Fibroblast of gingiva (primary cell): ENCODE data around the gene MTX3.
A peak's percentile ranks its signal among the peaks of the same experiment; 100 is the strongest.

Experiments
- DNase-seq: peaks from one replicate; pipeline ENCODE4 v3.0.0-alpha.2; 2011; ENCODE audit warnings: low read depth

Gene MTX3, protein sequence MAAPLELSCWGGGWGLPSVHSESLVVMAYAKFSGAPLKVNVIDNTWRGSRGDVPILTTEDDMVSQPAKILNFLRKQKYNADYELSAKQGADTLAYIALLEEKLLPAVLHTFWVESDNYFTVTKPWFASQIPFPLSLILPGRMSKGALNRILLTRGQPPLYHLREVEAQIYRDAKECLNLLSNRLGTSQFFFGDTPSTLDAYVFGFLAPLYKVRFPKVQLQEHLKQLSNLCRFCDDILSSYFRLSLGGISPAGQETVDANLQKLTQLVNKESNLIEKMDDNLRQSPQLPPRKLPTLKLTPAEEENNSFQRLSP

DNA sequence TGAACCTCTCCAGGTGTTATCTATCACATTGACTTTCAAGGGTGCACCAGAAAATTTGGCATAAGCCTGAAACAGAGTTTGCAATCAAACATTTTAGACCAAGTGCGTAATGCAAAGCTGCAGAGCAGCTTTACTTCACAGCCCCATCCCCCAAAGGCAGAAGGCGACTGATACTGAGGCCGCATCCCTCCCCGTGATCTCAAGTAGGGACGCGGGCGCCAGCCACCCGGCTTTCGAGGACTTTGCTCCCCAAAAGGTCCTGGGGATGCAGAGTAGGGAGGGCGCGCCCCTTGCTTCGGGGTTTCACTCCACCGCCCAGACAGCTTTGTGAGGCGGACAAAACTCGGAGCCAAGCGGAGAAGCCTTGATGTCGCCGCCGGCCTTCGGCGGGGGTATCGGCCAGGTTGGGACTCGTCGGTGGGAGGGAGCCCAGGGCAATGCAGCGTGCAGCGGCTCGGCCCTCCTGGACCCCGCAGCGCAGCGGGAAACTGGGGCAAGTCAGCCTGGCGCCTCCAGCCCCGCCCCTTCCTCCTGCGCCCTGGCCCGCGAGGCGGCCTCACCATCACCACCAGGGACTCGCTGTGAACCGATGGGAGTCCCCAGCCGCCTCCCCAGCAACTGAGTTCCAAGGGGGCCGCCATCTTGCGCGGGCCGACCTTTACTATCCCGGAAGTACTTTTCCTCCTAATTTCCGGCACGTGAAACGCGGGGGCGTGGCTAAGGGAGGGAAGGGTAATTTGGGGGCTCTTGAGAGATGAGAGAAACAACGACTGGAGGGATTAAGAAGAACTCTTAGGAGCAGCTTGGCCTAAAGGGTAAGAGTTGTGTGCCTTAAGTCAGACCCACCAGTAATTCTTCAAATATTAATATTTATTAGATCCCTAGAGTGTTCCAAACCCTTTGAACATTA lies at the start of gene MTX3:
TSS of gene MTX3 (minus strand) at position 665 of the 910 bp plus-strand sequence. CDS start at position 641, 24 bp downstream.
- DNase-seq = peak; percentile 74

DNA sequence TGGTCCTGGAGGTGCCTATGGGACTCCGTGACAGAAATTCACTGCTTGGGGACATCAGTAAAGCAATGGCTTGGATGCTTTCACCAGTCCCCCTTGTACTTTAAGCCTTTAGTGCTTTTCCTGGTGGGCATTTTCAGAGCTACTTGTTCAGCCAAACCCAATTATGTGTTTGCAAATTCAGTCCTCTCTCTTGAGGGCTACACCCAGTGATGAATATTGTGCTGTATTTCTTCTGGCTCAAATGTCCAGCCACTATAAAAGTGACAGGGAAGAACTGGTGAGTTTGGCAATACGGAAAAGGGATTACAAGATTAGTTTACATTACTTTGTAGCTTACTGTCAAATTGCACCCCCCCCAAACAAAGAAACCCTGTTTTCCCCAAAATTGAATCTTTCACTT lies 48.6 kb upstream of the MTX3 start:
- DNase-seq = no peak

DNA sequence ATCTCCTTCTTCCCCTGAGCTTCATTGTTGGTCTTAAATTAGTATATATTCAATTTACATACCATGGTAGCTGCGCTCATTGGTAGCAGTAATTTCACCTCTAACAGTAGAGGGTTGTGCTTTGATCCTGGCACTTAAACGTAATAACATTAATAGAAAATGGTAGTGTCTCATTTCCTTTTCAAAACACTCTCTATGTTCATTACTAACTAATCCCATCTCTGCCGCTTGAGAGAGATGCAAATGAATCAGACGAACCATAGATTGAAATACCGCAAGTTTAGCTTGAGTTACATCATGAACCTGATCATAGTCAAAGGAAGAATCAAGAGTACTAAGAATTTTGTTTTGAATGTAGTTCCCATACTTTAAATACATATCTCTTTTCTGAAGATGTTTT lies 46.3 kb upstream of the MTX3 start:
- DNase-seq = no peak

DNA sequence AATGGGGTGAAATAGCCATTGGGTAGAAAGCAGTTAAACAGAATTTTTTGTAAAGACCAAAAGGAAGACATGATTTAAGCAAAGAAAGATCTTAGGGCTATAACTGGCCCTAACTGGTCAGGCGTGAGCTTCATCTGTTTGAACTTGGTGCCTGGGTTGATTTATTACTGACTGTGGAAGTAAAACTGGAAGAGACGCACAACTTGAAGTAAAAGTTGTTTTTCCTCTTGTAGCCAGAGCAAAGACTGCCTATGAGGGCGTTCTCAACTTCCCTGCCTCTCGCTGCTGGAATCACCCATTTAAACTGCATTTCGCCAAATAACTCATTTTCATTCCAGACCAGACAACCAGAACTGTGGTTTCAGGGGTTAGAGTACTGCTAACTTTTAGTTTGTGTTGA lies 45.6 kb upstream of the MTX3 start:
- no peak for DNase-seq

DNA sequence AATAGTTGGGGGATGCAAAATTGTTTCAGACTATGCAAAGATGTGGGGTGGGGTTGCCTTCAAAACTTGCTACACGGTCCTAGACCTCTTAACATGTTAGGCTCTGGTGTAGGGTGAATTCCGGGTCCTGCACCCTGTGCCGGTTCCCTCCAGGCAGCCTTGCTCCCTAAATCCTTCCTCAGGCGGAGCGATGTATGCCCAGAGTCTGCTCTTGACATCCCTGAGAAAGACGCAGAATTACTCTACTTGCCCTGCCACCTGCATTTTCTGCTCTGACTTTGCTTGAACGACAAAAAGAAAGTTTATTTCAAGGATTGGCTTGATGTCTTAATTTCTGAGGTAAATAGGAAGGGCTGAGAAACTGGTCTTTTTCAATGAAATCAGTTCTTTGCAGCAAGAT lies 44.8 kb upstream of the MTX3 start:
- no peak for DNase-seq

DNA sequence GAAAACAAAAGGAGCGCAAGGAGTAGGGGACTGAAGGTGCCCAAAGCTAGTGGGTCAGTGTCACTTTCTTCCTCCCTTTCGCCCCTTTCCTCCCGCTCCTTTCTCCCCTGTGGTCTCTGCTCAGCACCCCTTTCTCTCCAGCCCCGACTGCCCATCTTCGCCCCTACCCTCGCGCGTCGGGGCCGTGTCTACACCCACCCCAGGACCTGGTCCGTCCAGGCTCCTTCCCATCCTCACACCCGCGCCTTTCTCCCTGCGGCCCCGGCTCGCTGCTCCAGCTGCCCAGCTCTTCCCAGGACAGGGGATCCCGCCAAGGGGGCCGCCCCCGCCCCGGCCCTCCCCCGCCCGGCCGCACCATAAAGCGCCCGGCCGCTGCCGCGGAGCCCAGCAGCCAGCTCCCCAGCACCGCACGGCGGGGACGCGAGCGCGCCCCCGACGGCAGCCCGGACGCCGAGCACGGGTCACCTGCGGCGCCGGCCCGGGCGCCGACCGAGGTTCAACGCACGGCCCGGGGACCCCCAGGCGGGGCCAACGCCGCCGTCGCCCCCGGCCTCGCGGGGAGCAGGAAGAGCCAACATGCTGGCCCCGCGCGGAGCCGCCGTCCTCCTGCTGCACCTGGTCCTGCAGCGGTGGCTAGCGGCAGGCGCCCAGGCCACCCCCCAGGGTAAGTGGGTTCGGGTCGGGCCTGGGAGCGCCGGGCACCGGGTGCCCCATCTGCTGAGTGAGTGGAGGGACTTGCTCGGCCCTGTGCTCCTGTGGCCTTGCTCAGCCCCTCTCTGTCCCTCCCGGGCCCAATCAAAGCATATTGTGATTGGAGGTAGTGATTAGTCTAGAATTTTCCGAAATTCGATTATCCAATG lies 44.1 kb upstream of the MTX3 start, which contains the start of gene THBS4:
TSS of gene THBS4 (plus strand) at position 387 of the 860 bp plus-strand sequence. CDS start at position 577, 190 bp downstream.
- no peak for DNase-seq

DNA sequence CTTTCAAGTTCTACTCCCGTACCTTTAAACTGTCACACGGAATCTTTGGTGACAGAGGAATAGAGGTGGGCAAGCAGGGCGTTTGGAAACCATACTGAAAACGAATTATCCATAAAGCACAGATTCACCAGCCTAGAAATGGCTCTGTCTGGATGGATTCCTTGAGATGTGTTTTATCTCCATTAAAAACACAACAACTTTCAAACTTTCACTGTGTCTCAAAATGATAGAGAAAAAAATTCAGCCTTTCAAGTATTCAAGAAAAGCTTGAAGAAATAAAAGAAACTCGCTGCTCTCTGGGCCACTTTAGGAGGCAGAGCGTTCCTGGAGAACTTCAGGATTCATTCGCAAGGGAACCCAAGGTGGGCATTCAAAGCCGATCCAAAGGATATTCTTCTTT lies 43.5 kb upstream of the MTX3 start:
- no peak for DNase-seq

DNA sequence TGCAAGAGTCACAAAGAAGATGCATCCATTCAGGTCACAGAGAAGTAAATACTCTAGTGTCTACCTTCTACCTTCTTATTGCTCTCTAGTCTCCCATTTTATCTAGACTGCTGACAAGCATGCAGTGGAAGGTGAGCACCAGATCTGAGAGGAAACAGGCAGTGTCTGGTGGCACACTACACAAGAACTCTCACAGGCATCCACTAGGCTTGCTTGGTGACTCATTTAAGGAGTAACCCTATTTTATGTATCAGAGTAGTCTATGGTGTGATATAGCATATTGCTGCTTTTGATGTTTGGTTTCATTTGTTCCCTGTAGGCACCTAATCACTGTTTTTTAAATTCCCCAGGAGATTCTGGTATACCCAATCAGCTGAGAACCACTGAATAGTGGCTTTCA lies 42.5 kb upstream of the MTX3 start:
- DNase-seq = no peak

DNA sequence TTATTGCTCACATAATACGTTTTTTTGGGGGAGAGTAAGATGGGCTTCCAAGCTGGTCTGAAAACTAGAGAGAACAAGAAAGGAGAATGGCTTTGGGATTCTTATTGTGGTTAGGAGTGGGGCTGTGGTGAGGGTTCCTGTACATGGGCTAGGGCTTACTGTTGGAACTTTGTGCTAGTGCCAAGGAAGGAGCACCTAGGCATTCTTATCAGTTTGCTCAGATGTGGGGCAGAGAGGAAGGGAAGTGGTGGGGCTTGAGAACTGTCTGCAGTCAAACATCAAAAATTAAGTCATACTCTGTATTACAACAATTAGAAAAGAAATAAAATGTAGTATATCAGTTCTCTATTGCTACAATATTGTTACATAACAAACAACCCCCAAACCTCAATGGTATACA lies 40.0 kb upstream of the MTX3 start:
- no peak for DNase-seq

DNA sequence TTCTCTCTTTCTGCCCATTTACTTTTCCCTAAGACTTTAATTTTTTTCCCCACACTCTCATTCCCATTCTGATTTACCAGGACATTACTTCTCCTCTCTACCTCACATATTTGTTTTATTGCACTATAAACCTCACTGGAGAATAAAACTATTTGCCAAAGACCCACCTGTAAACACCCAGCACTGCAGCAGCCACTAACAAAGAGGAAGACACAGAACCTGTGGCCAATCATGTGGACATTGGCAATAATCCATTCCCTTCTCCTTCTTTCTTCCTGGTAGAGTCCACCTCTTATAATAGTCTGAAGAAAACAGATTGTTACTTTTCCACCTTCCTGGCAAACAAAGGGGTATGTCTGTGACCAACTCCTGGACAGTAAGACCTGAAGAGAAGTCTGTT lies 35.8 kb upstream of the MTX3 start:
- no peak for DNase-seq

DNA sequence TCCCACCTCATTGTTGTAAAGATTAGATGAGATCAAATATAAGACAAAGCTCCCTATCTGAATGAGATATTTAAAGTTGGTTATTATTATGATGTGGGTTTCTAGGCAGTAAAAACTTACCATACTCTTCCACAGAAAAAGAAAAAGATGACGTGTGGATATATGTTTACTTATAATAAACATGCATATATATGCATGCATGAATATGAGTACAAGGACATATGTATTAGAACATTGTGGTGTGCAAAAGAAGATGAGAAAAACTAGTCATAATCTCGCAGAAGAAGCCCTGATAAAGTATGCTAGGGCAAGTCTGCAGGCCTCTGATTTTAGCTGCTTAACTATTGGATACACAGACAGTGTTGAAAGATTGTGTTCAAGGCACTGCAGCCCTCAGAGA lies 34.0 kb upstream of the MTX3 start:
- no peak for DNase-seq

DNA sequence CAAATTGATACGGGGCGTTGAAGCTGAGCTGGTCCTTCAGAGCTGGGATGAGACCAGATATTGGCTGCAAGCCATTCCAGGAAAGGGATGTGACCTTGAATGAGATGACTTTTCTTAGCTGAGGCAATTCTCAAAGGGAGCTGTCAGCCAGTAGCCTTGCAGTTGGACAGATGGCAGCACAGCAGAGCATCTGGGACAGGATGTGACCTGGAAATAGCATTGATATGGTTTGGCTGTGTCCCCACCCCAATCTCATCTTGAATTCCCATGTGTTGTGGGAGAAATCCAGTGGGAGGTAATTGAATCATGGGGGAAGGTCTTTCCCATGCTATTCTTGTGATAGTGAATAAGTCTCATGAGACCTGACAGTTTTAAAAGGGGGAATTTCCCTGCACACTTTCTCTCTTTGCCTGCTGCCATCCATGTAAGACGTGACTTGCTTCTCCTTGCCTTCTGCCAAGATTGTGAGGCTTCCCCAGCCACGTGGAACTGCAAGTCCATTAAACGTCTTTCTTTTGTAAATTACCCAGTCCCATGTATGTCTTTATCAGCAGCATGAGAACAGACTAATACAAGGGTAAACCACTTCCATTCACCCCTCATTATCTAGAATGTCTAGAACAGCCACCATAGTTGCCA lies 19.8 kb upstream of the MTX3 start:
- DNase-seq = no peak

DNA sequence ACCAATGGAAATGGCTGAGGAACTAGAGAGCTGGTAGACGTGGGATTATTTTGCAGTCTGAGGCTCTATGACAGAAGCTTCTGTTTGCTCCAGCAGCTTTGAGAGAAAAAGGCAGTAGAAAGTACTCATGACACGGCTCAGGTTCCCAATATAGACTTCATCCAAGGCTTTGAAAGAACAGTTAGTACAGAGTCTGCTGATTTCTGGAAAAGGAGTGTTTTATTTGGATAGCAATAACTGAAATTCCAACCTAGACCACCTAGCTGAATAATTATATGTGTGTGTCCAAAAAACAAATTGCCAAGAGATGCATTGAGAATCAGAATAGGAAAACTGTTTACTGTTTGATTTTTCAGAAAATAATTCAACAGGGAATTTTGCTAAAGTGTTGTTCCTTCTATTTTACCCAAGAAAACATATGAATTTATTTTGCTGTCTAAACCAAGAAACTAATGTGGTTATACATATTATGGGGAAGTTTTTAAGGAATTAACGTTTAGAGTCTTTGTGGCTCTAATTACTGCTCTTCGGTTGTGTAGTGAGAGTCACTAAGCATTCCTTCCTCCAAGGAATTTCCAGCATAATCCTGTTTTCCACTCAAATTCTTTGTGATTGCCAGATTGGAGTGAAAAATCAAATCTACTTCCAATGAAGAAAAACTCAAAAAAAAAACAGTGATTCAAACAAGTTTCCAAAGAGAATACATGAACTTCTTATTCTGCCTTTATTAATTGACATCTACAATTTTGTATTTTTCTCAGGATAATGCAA lies 18.1 kb upstream of the MTX3 start:
- DNase-seq = no peak

DNA sequence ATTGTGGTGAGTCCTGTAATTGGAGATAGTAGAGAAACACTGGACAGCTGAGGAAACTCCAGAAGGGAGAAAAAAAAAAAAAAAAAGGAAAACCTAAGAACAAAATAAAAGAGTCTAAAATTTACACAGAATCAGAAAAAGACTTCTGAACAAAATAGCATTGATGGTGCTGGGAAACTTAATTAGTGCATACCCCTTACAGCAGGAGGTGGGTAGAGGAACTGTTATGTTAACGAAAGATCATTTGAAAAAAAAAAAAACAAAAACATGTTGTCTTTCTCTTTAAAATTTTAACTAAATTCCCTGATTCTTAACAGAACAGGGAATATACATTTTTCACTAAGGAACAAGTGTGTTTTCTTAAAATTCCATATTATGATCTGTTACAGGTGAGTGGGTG lies 11.6 kb upstream of the MTX3 start:
- DNase-seq = no peak

DNA sequence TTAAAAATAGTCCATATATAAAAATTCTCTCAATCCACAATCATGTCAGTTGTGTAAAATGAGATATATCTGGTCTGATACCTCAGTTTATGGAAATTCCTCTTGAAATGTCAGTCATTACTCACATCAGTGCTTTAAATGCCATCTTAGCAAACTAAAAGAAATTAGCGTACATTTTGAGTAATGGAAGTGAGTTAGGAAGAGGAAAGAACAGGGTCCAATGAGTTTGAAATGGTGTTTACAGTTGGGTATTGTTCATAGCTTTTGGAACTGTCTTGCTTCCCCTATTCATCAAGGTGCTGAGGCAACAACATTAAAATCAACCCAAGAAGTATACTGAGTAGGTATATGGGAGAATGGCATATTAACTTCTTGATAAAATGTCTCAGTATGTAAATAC lies 8.7 kb upstream of the MTX3 start:
- no peak for DNase-seq

DNA sequence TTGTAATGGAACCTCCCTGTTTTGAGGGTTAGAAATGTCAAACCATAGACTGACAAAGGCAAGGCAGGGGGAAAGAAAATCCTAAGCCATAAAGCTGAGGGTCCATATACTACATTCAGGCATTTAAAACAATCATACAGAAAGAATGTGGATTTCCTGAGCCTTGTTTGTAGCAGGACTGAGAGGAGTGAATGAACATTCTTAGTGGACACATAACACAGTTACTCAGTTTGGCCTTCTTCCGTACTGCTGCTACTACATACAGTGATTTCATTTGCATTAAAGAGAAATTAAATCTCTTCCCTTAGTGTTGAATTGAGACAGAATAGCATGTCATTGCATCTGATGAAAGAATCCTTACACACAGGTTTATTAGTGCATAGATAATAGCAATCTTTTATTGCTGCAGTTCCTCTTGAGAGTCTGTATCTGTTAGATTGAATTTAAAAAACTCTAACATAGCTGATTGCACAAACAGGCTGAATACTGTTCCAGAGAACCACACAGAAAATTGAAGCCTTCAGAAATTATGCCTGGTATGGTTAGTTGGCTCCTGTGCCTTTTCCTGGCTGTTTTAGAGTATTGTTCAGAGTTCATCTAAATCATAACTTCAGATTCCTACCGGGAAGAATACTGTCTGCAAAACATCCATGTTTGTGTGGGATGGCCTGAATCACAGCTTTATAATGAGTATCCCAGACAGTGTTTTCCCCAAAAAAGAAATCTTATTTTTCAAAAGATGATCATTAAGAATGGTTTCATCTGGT lies 2.0 kb upstream of the MTX3 start:
- no peak for DNase-seq

DNA sequence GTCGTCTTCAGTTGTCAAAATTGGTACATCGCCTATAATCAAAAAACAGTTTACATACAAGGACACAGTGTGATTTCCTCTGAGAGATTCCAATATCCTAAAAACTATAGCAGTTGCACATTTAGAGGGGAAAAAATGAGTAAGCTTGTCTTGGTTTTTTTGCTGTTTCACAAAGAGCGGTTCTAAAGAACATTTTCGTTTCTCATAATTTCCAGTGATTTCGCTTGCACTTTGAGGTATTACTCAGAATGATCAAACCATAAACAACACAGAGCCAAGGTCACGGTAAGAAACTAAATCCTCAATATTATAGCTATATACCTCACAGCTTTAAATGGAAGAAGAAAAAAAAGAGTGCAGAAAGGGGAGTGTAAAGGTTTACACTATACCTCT lies 861 bp downstream of the MTX3 start:
- DNase-seq = no peak

DNA sequence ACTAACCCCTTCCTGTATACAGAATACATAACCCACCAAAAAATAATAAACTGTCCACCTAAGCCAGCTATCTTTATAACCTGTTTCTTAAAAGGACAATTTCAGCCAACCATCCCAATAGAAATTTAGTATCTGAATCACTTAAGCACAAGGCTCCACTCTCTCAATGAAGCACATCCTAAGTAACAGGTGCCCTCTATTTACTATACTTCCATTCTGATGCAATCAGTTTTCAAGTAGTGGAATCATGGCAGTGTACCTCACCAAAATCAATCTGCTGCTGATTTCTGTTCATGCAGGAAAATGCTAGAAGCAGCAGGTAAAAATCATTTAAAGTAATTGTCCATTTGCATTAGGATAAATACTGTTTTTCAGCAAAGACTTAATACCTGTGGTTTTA lies 4.8 kb downstream of the MTX3 start:
- DNase-seq = no peak

DNA sequence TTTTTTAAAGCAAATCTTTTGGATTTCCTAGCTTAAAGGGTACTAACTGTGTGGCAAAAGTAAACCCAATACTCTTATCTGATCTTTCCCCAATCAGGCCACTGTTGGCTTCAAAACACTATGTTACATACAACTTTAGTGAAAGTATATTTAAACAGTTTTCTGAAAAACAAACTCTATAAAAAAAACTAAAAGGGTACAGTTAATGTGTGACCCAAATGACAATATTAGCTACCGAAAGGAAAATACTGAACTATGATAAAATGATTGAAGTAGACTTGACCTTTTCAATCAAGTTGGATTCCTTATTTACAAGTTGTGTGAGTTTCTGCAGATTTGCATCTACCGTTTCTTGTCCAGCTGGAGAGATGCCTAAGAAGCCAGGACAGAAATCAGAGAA lies 5.8 kb downstream of the MTX3 start:
- no peak for DNase-seq

DNA sequence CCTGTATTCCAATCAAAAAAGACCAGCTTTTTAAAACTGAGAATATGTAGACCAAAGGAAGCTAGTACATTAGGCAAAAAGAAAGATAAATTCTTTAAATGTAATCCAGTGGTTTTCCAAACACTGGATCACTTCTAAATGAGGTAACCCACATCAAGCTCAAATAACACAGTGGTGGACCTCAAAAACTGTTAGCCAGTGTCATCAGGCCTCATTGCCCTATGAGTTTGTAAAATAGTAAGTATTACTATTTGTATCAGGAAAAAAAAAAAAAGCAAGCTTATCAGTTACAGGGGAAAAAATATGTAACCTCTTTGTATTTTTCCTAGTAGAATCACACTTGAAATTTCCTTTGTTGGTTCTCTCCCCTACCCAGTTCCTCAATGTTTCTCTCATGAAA lies 6.7 kb downstream of the MTX3 start:
- DNase-seq = no peak
